GM12878 (cell line): ENCODE measurements around the gene LRP8. TPM values are rescaled to one million over a fixed set of nuclear protein-coding genes. Genes with fewer than 3 reads are reported as not detected.

Source experiments
- ATAC-seq: fragments of 200-7000 bp; cut with Tn5 transposase; 3 replicates; pipeline ENCODE4 v1.9.1; 2020; ENCODE audit warnings: mild to moderate bottlenecking, moderate library complexity
- BruUV-seq: library from RNA; stranded (reverse); fragments of 400-500 nt; replicated peaks from 2 replicates; lab custom pipeline; 2021; lab: Mats Ljungman, UMichigan
- CTCF ChIA-PET: fragments of 300-600 bp; sonication (Branson Sonifier 250); formaldehyde crosslinking; extraction: SDS; loops from one replicate; lab custom pipeline; 2021; ENCODE audit warnings: inconsistent platforms; lab: Yijun Ruan, JAX
- POLR2A ChIA-PET: fragments of 350-600 bp; formaldehyde crosslinking; extraction: SDS; loops from one replicate; lab custom pipeline; 2021; ENCODE audit warnings: inconsistent platforms; lab: Charles Lee
- RAD21 ChIA-PET: fragments of 300-600 bp; sonication (Branson Sonifier 250); formaldehyde crosslinking; loops from one replicate; lab custom pipeline; 2023; ENCODE audit warnings: antibody characterized with exemption; ENCODE audit not compliant: unreplicated experiment; lab: Charles Lee
- SMC1A ChIA-PET: fragments of 300-600 bp; sonication (Branson Sonifier 250); formaldehyde crosslinking; loops from one replicate; lab custom pipeline; 2023; ENCODE audit not compliant: unreplicated experiment, uncharacterized antibody; lab: Charles Lee
- DNase-seq: peaks from one replicate; pipeline ENCODE4 v3.0.0-alpha.2; 2011; ENCODE audit warnings: low read depth, low spot score
- FAIRE-seq: peaks from 3 replicates; lab custom pipeline; 2011; peaks lifted over from hg19 to GRCh38; lab: Jason Lieb, UNC
- H2AFZ ChIP-seq: 2 replicates; pipeline ENCODE4 v1.6.0; 2011; ENCODE audit warnings: low read depth, low read length, control low read depth; ENCODE audit not compliant: control insufficient read depth
- H3K27ac ChIP-seq: 2 replicates; pipeline ENCODE4 v1.5.1; 2011; ENCODE audit warnings: control low read depth; ENCODE audit not compliant: control insufficient read depth, insufficient read depth
- H3K27me3 ChIP-seq, 2 experiments: replicated peaks in 1 of 2; 2 replicates each; pipeline versions ENCODE4 v1.6.0 to v1.6.1; 2011; ENCODE audit warnings: low read length in 1 of 2; ENCODE audit not compliant: control insufficient read depth in 2 of 2, insufficient read depth in 2 of 2
- H3K36me3 ChIP-seq, 2 experiments: 2 replicates each; pipeline ENCODE4 v1.5.1; 2011; ENCODE audit warnings: low read length in 1 of 2; ENCODE audit not compliant: control insufficient read depth in 2 of 2, insufficient read depth in 2 of 2
- H3K4me1 ChIP-seq: 2 replicates; pipeline ENCODE4 v1.6.1; 2011; ENCODE audit warnings: mild to moderate bottlenecking, low read length, moderate library complexity, mixed read lengths; ENCODE audit not compliant: control insufficient read depth, insufficient read depth
- H3K4me2 ChIP-seq: 2 replicates; pipeline ENCODE4 v1.6.0; 2011; ENCODE audit warnings: control low read depth; ENCODE audit not compliant: control insufficient read depth, insufficient read depth
- H3K4me3 ChIP-seq: fragments of 200-600 bp; sonication (generic); 2 replicates; pipeline ENCODE4 v1.5.1; 2016
- H3K79me2 ChIP-seq: 2 replicates; pipeline ENCODE4 v1.6.0; 2011; ENCODE audit warnings: low read length; ENCODE audit not compliant: control insufficient read depth, insufficient read depth
- H3K9ac ChIP-seq: 2 replicates; pipeline ENCODE4 v1.8.0; 2011; ENCODE audit warnings: low read length, control low read depth, mixed read lengths; ENCODE audit not compliant: control insufficient read depth, insufficient read depth
- H3K9me3 ChIP-seq: replicated peaks from 3 replicates; pipeline ENCODE4 v1.5.1; 2011; ENCODE audit warnings: mild to moderate bottlenecking, low read length; ENCODE audit not compliant: control insufficient read depth, insufficient read depth
- H4K20me1 ChIP-seq: 2 replicates; pipeline ENCODE4 v1.6.0; 2011; ENCODE audit not compliant: control insufficient read depth, insufficient read depth
- MLLT1 ChIP-seq: fragments of 450-650 bp; IDR thresholded peaks from 2 replicates; pipeline ENCODE4 v1.6.1; 2016; ENCODE audit warnings: mild to moderate bottlenecking
- ZBED1 ChIP-seq: IDR thresholded peaks from 2 replicates; pipeline ENCODE4 v1.6.1; 2016; ENCODE audit warnings: borderline replicate concordance
- WGBS: methylation state at CpG from one replicate; pipeline ENCODE4 v1.1.6; 2016; ENCODE audit warnings: low lambda C conversion rate; ENCODE audit not compliant: insufficient replicate concordance, insufficient coverage; ENCODE audit errors: missing lambda C conversion rate; 5-methylcytosine and 5-hydroxymethylcytosine counted together
- in situ Hi-C: fragments of 300-500 bp; cut with MboI; formaldehyde crosslinking; loops from 9 replicates; pipeline ENCODE4 v1.14.3; 2018; ENCODE audit warnings: mixed read lengths
- intact Hi-C: fragments of 100-400 bp; cut with micrococcal nuclease; formaldehyde crosslinking; loops from one replicate; pipeline ENCODE4 v1.14.2; 2022; ENCODE audit not compliant: unreplicated experiment
- polyA plus RNA-seq, 11 experiments: library from polyadenylated mRNA; depleted of rRNA in 4 of 11; unstranded in 6 of 11; stranded (reverse) in 5 of 11; fragments of >200 nt; fragmentation: Nextera tagmentation in 4 of 11; fragmentation: Illumina TruSeq in 1 of 11; extraction: Ambion mirVana in 4 of 11; extraction: Trizol in 1 of 11; gene quantifications; 1 replicate in 1 of 11; 2 replicates in 10 of 11; pipeline versions ENCODE4 v1.2.1 to v1.2.3, GENCODE V29; 2011 to 2016; ENCODE audit warnings: inconsistent platforms in 2 of 11, missing spikeins in 2 of 11, low read depth in 1 of 11
- total RNA-seq, 4 experiments: library from RNA; depleted of rRNA in 3 of 4; stranded (reverse); fragments of >200 nt in 3 of 4; fragmentation: Illumina TruSeq in 1 of 4; extraction: Trizol in 1 of 4; gene quantifications; 2 replicates each; pipeline versions ENCODE4 v1.2.1 to v1.2.3, GENCODE V29; 2013 to 2021

The LRP8 gene
- total and polyA plus RNA-seq, 10 of the 15 experiments (the other 5 are each of a cell fraction or from before 2014, with no cell fraction given) = 2.8 to 40.5 (median 22.3) TPM

GRCh38 chr1:53316766-53317581 is 10.9 kb downstream of the LRP8 start:
- H3K4me3 ChIP-seq = no peak overlapping the region
- 0 out of 3 replicates have a peak, but pooled peaks have one; percentile 10 for ATAC-seq
- peaks cover 16% of the 10 kb centered on the region for H3K79me2 ChIP-seq
- 0 out of 2 replicates have a peak, but pooled peaks have one; percentile 19 for TF ChIP-seq MLLT1
- no peak for TF ChIP-seq ZBED1
- TF ChIP-seq, all 136 proteins: peak for 1
- no peak for DNase-seq
- in situ Hi-C loops = no loop called here
- Histone ChIP-seq H3K4me2 (no peak overlapping the region), H3K9ac (no peak overlapping the region), H3K4me1 (peaks cover 18% of the 10 kb centered on the region), H3K9me3 (no peaks in the 10 kb centered on the region), H3K27me3 (no peaks in the 10 kb centered on the region), H2AFZ (no peak overlapping the region), H4K20me1 (no peaks in the 10 kb centered on the region), H3K27ac (peak overlapping the region; percentile 16; the same call in 1 of the 2 replicates), H3K36me3 (peaks cover 4 to 43% of the 10 kb centered on the region in 2 experiments; a peak in 3 of 4 replicates)
- ChIA-PET RAD21 (interaction anchor here (0.9 to 1.5 kb wide), 7 partner anchors 10 to 97 kb away, joined by 3 to 9 read pairs (median 4); no protein-coding TSS in a partner anchor), CTCF (interaction anchor here (0.9 to 1.7 kb wide), 4 partner anchors 22 to 77 kb away, joined by 3 to 8 read pairs (median 3); no protein-coding TSS in a partner anchor), POLR2A (interaction anchor here (0.9 to 1.7 kb wide), 3 partner anchors 9 to 51 kb away, joined by 3 to 6 read pairs (median 3); no protein-coding TSS in a partner anchor), SMC1A (interaction anchor here (1.3 to 3.6 kb wide), 4 partner anchors 10 to 78 kb away, joined by 3 to 13 read pairs (median 8); no protein-coding TSS in a partner anchor)
- 85% methylated on average over 17 of the region's 17 CpGs for WGBS
- no peak for FAIRE-seq
- intact Hi-C loops = no loop called here
- no TSS peak for BruUV-seq
